DND-41 (cell line): ENCODE results near the gene AVEN.

ENCODE experiments used
- ATAC-seq: fragments of 200-7000 bp; cut with Tn5 transposase; 3 replicates; pipeline ENCODE4 v1.9.1; 2021; ENCODE audit warnings: low read depth; ENCODE audit not compliant: insufficient read depth
- DNase-seq: peaks from one replicate; pipeline ENCODE4 v3.0.0-alpha.2; 2020
- H2AFZ ChIP-seq: 2 replicates; pipeline ENCODE4 v1.6.0; 2012; ENCODE audit warnings: low read depth, low read length
- H3K27ac ChIP-seq: 2 replicates; pipeline ENCODE4 v1.5.1; 2012; ENCODE audit warnings: low read length, inconsistent platforms
- H3K27me3 ChIP-seq: fragments of 200-600 bp; sonication (generic); 2 replicates; pipeline ENCODE4 v1.6.0; 2012; ENCODE audit warnings: low read length, mild to moderate bottlenecking, inconsistent platforms; ENCODE audit not compliant: insufficient read depth, poor library complexity
- H3K36me3 ChIP-seq: 2 replicates; pipeline ENCODE4 v1.5.1; 2012; ENCODE audit warnings: low read length, inconsistent platforms; ENCODE audit not compliant: insufficient read depth
- H3K4me1 ChIP-seq: 2 replicates; pipeline ENCODE4 v1.5.1; 2012; ENCODE audit warnings: mild to moderate bottlenecking, low read length; ENCODE audit not compliant: insufficient read depth
- H3K4me2 ChIP-seq: 2 replicates; pipeline ENCODE4 v1.6.0; 2012; ENCODE audit warnings: mild to moderate bottlenecking, moderate library complexity, low read length, inconsistent platforms; ENCODE audit not compliant: insufficient read depth
- H3K4me3 ChIP-seq, 2 experiments: fragments of 200-600 bp in 1 of 2; shearing (Covaris generic) in 1 of 2; 2 replicates each; pipeline ENCODE4 v1.5.1; 2012 to 2016; ENCODE audit warnings: inconsistent platforms in 2 of 2, low read length in 2 of 2, mild to moderate bottlenecking in 2 of 2, low read depth in 1 of 2, moderate library complexity in 1 of 2
- H3K79me2 ChIP-seq: 2 replicates; pipeline ENCODE4 v1.6.0; 2012; ENCODE audit warnings: low read length, inconsistent platforms; ENCODE audit not compliant: insufficient read depth
- H3K9ac ChIP-seq: 2 replicates; pipeline ENCODE4 v1.6.0; 2012; ENCODE audit warnings: low read depth, mild to moderate bottlenecking, inconsistent platforms, low read length, moderate library complexity
- H3K9me3 ChIP-seq: 2 replicates; pipeline ENCODE4 v1.5.1; 2012; ENCODE audit warnings: low read length, moderate library complexity, mild to moderate bottlenecking, inconsistent platforms; ENCODE audit not compliant: insufficient read depth, severe bottlenecking
- H4K20me1 ChIP-seq: 2 replicates; pipeline ENCODE4 v1.6.0; 2012; ENCODE audit warnings: low read length; ENCODE audit not compliant: insufficient read depth
- EZH2 ChIP-seq: IDR thresholded peaks from 3 replicates; pipeline ENCODE4 v1.6.1; 2012; ENCODE audit warnings: borderline replicate concordance, low read depth, mild to moderate bottlenecking, moderate library complexity, low read length, inconsistent platforms; ENCODE audit not compliant: severe bottlenecking
- TF ChIP-seq, protein P1 (sequence below): IDR thresholded peaks from 2 replicates; pipeline ENCODE4 v1.5.1; 2012; ENCODE audit warnings: borderline replicate concordance, low read length, moderate library complexity, mild to moderate bottlenecking; ENCODE audit not compliant: poor library complexity, severe bottlenecking; ENCODE audit errors: extremely low read depth

Gene AVEN

GRCh38 chr15:33963831-33964664 is 75.0 kb downstream of the AVEN start:
- Histone ChIP-seq H3K27ac (no peak overlapping the region), H3K9ac (no peak overlapping the region), H3K36me3 (no peaks in the 10 kb centered on the region), H3K4me1 (no peaks in the 10 kb centered on the region), H2AFZ (no peak overlapping the region), H3K4me3 (no peak overlapping the region), H3K9me3 (no peaks in the 10 kb centered on the region), H3K27me3 (no peaks in the 10 kb centered on the region), H3K79me2 (no peaks in the 10 kb centered on the region), H3K4me2 (no peak overlapping the region), H4K20me1 (no peaks in the 10 kb centered on the region)
- TF ChIP-seq EZH2, result no peak
- TF ChIP-seq, protein P1, sequence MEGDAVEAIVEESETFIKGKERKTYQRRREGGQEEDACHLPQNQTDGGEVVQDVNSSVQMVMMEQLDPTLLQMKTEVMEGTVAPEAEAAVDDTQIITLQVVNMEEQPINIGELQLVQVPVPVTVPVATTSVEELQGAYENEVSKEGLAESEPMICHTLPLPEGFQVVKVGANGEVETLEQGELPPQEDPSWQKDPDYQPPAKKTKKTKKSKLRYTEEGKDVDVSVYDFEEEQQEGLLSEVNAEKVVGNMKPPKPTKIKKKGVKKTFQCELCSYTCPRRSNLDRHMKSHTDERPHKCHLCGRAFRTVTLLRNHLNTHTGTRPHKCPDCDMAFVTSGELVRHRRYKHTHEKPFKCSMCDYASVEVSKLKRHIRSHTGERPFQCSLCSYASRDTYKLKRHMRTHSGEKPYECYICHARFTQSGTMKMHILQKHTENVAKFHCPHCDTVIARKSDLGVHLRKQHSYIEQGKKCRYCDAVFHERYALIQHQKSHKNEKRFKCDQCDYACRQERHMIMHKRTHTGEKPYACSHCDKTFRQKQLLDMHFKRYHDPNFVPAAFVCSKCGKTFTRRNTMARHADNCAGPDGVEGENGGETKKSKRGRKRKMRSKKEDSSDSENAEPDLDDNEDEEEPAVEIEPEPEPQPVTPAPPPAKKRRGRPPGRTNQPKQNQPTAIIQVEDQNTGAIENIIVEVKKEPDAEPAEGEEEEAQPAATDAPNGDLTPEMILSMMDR, result peak; percentile 68
- DNase-seq (no peak), ATAC-seq (peak; percentile 48; the same call in 1 of the 3 replicates)

- no peak for DNase-seq
- no peak overlapping the region for H3K27ac ChIP-seq
Measured at GRCh38 chr15:33960549-33960935, 78.5 kb downstream of the AVEN start.

GRCh38 chr15:33959844-33960548 is 79.0 kb downstream of the AVEN start:
- no peak for DNase-seq
- Histone ChIP-seq H3K4me2 (no peak overlapping the region), H3K27me3 (no peaks in the 10 kb centered on the region), H3K9me3 (no peaks in the 10 kb centered on the region), H3K4me1 (no peaks in the 10 kb centered on the region), H4K20me1 (no peaks in the 10 kb centered on the region), H3K9ac (no peak overlapping the region), H2AFZ (no peak overlapping the region), H3K4me3 (no peak overlapping the region), H3K27ac (no peak overlapping the region), H3K36me3 (no peaks in the 10 kb centered on the region), H3K79me2 (no peaks in the 10 kb centered on the region)
- TF ChIP-seq, protein P1, result no peak
- TF ChIP-seq EZH2, result no peak
- ATAC-seq, result no peak

More at GRCh38 chr15:33960549-33960935, 78.5 kb downstream of the AVEN start:
- Histone ChIP-seq H4K20me1 (no peaks in the 10 kb centered on the region), H3K36me3 (no peaks in the 10 kb centered on the region), H3K27me3 (no peaks in the 10 kb centered on the region), H3K9me3 (no peaks in the 10 kb centered on the region), H3K9ac (no peak overlapping the region), H3K4me3 (no peak overlapping the region), H3K4me2 (no peak overlapping the region), H3K79me2 (no peaks in the 10 kb centered on the region), H3K4me1 (no peaks in the 10 kb centered on the region), H2AFZ (no peak overlapping the region)
- ATAC-seq, result no peak
- TF ChIP-seq, protein P1, result no peak
- no peak for TF ChIP-seq EZH2
